HEK293 (cell line): Measurements from ENCODE around the gene LGI2.

Experiments
- EGR2 ChIP-seq: fragments of 450-650 bp; formaldehyde crosslinking; IDR thresholded peaks from 2 replicates; pipeline ENCODE4 v1.5.1; 2016; ENCODE audit warnings: low read depth, missing biosample characterization, missing genetic modification characterization
- GLI2 ChIP-seq: fragments of 450-650 bp; formaldehyde crosslinking; IDR thresholded peaks from 2 replicates; pipeline ENCODE4; 2017; ENCODE audit warnings: missing biosample characterization, missing genetic modification characterization, low read depth, borderline replicate concordance
- OSR2 ChIP-seq: fragments of 450-650 bp; formaldehyde crosslinking; IDR thresholded peaks from 2 replicates; pipeline ENCODE4 v1.5.1; 2016; ENCODE audit warnings: missing biosample characterization, missing genetic modification characterization
- TCF7L2 ChIP-seq: IDR thresholded peaks from 2 replicates; pipeline ENCODE4 v1.6.1; 2011; ENCODE audit warnings: low read depth, mild to moderate bottlenecking, inconsistent platforms, low read length, moderate library complexity, borderline replicate concordance
- ZBTB49 ChIP-seq: fragments of 450-650 bp; formaldehyde crosslinking; IDR thresholded peaks from 2 replicates; pipeline ENCODE4 v1.5.1; 2016; ENCODE audit warnings: missing biosample characterization, missing genetic modification characterization, low read depth
- ZBTB8A ChIP-seq: fragments of 450-650 bp; formaldehyde crosslinking; IDR thresholded peaks from 2 replicates; pipeline ENCODE4 v1.5.1; 2016; ENCODE audit warnings: missing biosample characterization, missing genetic modification characterization
- ZNF112 ChIP-seq: fragments of 450-650 bp; formaldehyde crosslinking; IDR thresholded peaks from 2 replicates; pipeline ENCODE4 v1.5.0; 2017; ENCODE audit warnings: missing biosample characterization, missing genetic modification characterization
- ZNF133 ChIP-seq: fragments of 450-650 bp; formaldehyde crosslinking; IDR thresholded peaks from 2 replicates; pipeline ENCODE4 v1.5.1; 2016; ENCODE audit warnings: missing biosample characterization, missing genetic modification characterization
- ZNF211 ChIP-seq: fragments of 450-650 bp; formaldehyde crosslinking; IDR thresholded peaks from 2 replicates; pipeline ENCODE4 v1.5.1; 2016; ENCODE audit warnings: low read depth, missing biosample characterization, missing genetic modification characterization
- ZNF311 ChIP-seq: fragments of 450-650 bp; formaldehyde crosslinking; IDR thresholded peaks from 2 replicates; pipeline ENCODE4 v1.5.1; 2017; ENCODE audit warnings: missing biosample characterization, missing genetic modification characterization, borderline replicate concordance
- ZNF362 ChIP-seq: fragments of 450-650 bp; formaldehyde crosslinking; IDR thresholded peaks from 2 replicates; pipeline ENCODE4 v1.5.1; 2016; ENCODE audit warnings: missing biosample characterization, missing genetic modification characterization
- ZNF776 ChIP-seq: fragments of 450-650 bp; formaldehyde crosslinking; IDR thresholded peaks from 2 replicates; pipeline ENCODE4 v1.5.0; 2017; ENCODE audit warnings: missing biosample characterization, missing genetic modification characterization, borderline replicate concordance

The LGI2 gene

GRCh38 chr4:24949970-24950369 is 80.8 kb downstream of the LGI2 start (continued):
- TF ChIP-seq ZBTB49: no peak
- no peak for TF ChIP-seq ZNF133
- no peak for TF ChIP-seq ZNF776 (tag by site-specific recombination)
- no peak for TF ChIP-seq ZNF362 (tag by site-specific recombination)
- TF ChIP-seq GLI2: no peak
- TF ChIP-seq TCF7L2: no peak
- TF ChIP-seq OSR2 (tag by site-specific recombination): no peak
- TF ChIP-seq ZNF311 (tag by site-specific recombination): no peak
- no peak for TF ChIP-seq ZNF211 (tag by site-specific recombination)
- TF ChIP-seq ZNF112 (tag by site-specific recombination): no peak
- TF ChIP-seq EGR2 (tag by site-specific recombination): no peak
- TF ChIP-seq ZBTB8A (tag by site-specific recombination): no peak
